Dermis microvascular lymphatic vessel endothelial cell (primary cell): Measurements from ENCODE around the gene PDE10A. TPM values are rescaled to one million over a fixed set of nuclear protein-coding genes. Genes with fewer than 3 reads are reported as not detected.

ENCODE experiments used
- DNase-seq, 2 donors: peaks; one replicate each; pipeline versions ENCODE4 v3.0.0 to v3.0.0-alpha.2; 2010; ENCODE audit warnings: low read depth in 2 of 2
- total RNA-seq: library from RNA; depleted of rRNA; stranded (reverse); fragments of >200 nt; gene quantifications from 2 replicates; pipeline ENCODE4 v1.2.1, GENCODE V29; 2014

PDE10A gene
- total RNA-seq: 8.0 and 10.2 TPM in 2 replicates

DNA sequence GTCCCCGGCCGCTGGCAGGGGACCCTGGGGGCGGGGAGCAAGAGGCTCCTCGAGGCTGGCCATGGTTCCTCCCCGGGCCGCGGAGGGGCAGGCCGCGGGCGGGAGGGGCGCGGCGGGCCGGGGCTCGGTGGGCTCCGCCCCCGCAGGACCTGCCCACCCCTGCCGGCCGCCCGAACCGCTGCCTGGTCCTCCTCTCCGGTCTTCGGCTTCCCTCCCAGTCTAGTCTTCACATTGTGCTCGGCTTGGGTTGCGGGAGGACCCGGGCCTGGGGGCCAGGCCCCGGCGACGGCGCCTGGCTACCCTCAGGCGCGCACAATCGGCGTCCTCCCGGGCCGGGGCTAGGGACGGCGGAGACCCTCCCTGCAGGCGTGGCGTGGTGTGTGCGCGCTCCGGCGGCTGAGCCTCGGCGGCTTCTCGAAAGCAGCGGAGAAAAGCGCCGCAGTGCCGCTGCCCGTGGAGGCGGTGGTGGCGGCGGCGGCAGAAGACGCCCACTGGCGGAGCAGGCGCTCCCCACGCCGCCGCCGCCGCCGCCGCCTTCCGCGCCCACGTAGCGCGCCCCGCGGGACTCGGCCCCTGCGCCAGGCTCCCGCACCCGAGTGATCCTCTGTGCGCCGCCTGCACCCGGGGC lies at the start of gene PDE10A:
PDE10A (minus strand) TSS at position 493 of the 628 bp plus-strand sequence; CDS start at position 63, 430 bp downstream.
- DNase-seq: peak; percentile 23 to 81

DNA sequence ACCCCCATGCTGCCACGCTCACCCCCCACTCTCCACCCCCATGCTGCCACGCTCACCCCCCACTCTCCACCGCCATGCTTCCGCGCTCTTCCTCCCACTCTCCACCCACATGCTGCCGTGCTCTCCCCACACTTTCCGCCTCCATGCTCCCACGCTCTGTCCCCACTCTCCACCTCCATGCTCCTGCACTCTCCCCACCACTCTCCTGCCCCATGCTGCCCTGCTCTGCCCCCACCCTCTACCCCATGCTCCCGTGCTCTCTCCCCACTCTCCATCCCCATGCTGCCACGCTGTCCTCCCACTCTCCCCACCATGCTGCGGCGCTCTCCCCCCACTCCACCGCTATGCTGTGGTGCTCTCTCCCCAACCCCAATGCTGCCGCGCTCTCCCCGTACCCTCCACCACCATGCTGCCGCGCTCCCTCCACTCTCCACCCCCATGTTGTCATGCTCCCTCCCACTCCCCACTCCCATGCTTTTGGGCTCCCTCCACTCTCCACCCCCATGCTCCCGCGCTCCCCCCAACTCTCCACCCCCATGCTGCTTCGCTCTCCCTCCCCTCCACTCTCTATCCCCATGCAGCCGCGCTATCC lies 46.0 kb upstream of the PDE10A start:
- no peak for DNase-seq

DNA sequence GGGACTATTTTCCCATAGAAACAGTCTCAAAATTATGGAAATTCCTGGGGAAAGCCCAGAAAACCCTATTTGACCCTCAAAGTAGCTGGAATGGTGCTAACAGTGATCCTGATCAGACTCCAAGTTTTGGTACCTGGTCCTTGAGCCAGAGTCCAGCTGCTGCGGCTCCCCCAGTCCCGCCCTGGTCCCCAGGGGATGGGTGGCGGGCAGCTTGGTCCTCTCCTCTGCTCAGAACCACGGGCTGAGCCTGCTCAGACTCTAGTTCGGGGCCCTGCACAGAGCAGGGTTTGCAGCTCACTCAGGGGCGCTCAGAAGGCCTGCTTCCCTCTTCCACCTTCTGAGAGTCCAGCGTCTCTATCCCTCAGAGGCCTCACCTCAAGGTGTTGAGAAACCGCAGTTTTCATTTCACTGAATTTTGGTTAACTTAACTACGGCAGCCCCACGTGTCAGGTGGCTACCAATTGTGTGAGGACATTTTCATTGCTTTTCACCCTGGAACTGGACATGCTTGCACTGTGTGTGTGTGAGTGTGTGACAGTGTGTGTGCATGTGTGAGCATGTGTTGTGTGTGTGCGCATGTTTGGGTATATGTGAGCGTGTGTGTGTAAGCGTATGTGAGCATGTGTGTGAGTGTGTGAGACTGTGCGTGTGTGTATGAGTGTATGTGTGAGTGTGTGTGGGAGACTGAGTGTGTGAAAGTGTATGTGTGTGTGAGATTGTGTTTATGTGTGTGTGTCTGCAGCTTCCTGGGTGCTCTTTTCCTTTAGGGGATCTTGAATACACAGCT lies 44.2 kb upstream of the PDE10A start:
- no peak for DNase-seq

DNA sequence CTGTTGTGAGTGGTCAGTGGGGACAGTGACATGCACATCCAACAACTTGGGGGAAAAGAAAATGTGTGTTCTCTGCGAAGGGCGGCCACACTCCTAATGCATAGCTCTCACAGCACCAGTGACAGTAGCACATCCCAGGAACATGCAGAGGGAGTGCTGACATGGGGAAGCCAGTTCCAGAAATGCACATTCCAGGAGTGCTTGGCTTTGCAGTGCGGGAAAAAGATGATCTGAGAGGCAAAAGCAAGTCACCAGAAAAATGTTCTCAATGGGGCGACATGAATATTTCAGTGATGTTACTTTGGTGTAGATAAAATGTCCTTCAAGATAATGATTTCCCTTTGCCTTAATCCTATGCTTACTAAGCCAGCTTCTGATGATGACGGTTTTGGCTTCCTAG lies 42.9 kb upstream of the PDE10A start:
- DNase-seq: no peak

DNA sequence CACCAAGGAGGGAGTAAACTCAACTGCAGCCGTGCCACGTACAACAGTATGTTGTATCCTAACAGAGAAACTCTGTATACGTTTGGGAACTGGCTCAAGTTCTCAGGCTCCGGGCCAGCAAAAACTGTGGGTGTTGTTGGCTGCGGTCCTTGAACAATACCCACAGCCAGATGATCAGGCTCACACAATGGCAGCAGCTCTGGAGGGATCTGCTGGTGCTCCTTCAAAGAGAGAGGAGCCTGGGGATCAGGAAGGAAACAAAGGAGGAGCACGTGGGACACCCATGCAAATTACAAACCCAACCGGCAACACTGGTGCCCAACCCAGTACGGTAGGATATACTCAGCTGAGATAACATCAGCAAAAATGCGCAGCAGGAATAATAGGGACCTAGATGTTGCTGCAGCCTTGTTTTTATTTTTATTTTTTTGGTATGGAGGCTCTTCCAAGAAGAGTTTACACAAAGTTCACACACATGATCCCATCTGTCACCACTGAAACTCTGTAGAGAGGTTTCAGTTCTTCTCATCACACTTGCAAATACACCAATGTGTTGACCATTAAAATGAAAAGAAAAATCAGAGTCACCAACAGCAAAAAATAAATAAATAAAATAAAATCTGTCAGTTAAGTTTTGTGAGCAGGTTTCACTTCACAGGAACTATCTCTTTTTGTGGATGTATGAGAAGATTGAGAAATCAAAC lies 41.2 kb upstream of the PDE10A start:
- DNase-seq: peak; percentile 43 to 93

DNA sequence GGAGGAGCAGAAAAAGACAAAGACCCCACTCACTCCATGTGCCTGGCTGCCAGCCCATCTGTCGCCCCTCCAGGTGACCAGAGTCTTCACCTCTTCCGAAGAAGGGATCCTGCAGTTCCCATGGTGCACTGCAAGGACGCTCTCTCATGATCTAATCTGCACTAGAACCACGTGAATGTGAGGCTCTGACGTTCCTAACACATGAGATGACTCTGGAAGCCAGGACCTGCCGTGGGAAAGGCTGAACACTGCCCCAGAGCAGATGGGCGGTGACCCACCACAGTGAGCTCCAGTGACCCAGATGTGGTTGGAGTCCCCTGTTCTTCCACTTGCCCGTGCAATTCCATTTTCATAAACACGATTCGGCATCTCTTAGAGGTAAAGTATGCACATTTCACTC lies 39.6 kb upstream of the PDE10A start:
- DNase-seq: peak; percentile 77 to 78

DNA sequence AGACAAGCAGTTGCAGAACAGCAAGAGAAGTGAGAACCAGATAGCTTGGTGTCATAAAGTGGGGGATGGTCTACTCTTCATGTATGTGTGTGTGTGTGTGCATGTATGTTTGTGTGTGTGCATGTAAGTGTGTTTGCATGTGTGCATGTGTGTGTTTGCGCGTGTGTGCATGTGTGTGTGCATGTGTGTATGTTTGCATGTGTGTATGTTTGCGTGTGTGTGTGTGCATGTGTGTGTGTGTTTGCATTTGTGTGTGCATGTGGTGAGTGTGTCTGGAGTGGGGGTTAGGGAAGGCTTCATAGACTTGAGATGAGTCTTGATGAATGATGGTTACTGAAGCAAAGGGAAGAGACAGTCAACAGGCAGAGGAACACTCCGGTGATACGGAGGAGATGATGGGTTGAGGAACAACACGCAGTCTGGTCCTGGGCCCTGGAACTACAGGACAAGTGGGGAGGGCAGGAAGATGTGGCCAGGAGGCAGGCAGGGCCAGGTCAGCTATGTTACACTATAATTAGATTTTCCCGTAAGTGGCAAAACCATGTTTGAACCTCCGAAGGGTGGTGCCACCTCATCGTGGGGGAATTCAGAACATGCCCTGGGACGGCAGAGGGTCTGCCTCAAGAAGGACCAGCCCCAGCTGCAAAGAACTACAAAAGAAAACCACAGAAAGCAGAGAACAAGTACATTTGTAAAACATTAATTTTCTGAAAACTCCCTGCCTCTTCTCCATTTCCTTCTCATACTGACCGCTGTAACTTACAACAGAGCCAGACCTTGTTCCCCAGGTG lies 38.7 kb upstream of the PDE10A start:
- DNase-seq: no peak

DNA sequence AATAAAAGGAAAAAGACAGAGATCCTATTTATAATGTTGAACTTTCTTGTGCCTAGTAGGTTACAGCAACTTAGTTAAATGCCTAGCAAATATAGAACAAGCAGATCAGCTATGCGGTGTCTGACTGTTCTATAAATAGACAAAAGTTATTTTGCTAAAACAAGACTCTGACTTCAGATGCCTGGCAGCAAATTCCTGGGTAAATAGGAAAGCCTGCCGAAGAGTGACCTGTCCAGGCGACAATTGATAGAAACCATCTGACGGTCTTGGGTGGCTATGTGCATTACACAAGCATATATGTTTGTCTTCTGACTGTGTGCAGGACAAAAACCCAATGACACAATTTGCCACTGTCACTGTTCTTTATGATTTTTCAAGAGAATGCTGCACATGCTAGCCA lies 38.0 kb upstream of the PDE10A start:
- DNase-seq: no peak

DNA sequence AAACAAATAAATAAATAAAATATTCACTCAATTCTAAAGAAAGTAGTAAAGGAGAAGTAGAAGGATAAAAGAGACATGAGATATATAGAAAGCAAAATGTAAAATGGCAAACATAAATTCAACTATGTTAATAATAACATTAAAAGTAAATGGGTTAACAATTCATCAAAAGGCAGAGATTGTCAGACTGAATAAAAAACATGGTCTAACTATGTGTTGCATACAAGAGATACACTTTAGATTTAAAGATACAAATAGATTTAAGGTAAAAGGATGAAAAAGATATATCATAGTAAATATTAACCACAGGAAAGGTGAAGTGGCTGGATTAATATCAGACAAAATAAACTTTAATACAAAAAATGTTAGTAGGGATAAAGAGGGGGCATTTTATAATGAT lies 35.8 kb upstream of the PDE10A start:
- DNase-seq: no peak

DNA sequence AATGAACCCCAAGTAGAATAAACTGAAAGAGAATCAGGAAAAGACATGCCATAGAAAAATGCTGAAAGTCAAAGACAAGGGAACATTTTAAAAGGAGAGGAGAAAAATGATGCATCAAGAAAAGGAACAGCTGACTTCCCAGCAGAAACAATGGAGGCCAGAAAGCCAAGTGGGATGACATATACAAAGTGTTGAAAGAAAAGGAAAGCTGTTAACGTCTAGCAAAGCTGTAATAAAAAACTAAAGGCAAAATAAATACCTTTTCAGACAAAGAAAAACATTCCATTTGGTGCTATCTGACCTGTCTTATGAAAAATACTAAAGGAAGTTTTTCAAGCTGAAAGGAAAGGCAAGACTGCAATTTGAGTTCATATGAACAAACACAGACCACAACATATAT lies 34.1 kb upstream of the PDE10A start:
- peak in 1 of 2 donors; percentile 92 for DNase-seq

DNA sequence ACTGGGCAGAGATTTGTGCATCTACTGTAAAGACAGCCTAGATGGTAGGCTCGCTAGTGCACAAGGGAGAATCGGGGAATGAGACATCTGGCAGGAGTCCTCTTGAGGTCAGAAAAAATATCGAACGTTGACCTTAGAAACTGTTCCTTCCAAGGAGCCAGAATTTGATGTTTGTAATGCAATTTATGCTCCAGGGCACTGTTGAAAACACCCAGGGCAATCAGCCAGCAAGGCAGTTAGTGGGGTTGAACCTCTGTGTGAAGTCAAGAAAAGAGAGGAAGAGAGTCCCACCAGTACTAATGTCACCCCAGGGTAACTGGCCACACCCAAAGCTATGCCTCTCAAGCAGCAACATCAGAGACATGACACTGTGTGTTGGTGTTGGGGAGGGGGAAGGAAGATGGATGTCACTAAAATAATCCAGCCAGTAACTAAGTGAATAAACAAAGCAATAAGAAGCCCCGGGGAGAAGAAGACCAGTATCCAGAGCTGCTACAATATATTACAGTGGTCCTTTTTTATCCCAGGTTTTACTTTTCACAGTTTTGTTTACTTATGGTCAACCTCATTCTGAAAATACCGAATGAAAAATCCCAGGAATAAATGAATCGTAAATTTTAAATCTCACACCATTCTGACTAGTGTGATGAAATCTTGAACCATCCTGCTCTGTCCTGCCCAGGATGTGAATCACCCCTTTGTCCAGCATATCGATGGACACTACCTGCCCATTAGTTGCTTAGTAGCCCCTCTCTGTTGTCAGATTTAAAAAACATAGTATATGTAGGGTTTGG lies 32.9 kb upstream of the PDE10A start:
- peak; percentile 23 to 86 for DNase-seq

DNA sequence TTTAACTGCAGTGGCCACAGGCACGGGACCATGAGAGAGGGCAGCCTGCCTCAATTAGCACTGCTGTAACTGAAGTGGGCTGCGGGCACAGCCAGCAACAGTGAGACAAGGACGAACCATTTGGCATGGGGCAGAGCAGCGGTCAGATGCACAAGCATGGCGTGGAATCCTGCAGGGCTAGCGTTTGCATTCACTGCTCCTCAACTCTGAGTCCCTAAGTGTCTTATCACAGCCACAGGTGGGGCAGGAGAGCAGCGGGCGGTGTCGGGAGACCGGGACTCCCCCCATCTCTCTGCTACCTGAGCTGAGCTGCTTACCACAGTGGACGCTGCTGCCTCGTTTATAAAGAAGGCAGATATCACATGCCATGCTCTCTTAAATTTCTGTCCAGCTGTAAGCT lies 31.3 kb upstream of the PDE10A start:
- DNase-seq: no peak

DNA sequence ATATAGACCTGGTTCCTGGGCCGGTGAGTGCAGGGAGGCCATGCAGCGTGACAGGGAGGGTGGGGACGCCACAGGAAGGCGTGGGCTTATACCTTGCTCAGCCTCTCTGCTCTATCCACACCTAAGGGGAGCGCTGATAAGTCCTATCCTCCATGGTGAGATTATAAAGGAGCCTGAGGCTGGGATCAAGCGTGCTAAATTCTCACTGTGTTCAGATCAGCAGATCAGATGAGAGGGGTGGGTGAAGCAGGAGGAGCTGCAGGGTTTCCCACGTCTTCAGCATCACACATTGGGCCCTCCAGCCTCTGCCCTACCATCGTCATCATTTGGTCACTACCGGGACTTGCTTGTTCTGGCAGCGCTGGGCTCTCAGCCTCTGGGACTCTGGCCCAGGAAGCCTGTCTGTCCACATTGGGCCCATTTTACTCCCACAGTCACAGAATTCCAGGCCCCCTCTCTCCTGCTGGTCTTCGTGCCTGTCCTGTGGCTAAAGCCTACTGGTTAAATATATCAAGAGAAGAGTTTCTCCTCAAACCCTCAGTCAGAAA lies 29.1 kb upstream of the PDE10A start:
- no peak for DNase-seq

DNA sequence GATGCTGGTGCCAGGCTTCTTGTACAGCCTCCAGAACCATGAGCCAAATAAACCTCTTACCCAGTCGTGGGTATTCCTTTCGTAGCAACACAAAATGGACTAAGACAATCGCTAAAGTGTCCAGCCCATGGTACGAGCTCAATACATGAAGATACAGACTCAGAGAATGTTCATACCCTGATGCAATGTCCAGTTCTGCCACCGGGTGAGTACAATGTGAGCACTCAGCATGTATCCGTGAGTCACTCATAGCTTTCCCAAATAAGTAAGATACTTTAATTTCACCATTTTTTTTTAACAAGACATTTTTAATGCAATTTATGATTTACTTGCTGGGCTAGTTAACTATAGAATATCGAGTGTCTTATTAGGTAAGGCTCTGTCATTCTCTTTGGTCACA lies 26.7 kb upstream of the PDE10A start:
- DNase-seq: no peak

DNA sequence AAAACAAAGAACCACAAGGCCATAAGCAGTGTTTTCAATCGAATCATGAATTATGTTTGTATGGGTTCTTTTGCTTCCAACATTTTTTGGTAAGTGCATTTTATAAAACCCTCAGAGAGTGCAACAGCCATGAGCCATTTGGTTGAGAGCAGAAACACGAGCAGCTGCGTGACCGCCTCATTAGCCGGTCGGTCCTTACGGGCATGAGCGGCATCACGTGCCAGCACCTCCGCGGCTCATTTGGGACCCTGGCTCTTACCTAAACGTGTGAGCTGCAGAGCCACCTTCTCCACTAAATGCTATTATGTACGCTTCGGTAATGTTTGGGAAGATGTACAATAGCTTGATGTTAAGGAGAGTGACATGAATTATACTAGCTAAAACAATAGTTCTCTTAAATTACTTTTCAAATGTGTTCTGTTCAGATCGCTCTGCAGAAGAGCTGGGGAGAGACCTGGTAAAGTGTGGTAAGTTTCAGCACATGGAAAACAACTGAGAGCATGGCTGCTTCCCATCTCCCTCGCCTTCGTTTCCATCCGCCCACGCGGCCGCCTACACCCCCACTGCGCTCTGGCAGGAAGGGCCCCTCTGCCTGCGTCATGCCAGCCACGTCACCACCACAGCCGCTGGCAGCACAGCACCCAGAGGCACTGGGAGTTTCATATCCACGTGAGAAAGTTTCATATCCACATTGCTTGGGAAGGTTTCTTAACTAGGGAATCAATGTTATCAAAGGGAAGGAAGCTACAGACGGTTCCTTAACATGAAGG lies 23.7 kb upstream of the PDE10A start:
- DNase-seq: no peak

DNA sequence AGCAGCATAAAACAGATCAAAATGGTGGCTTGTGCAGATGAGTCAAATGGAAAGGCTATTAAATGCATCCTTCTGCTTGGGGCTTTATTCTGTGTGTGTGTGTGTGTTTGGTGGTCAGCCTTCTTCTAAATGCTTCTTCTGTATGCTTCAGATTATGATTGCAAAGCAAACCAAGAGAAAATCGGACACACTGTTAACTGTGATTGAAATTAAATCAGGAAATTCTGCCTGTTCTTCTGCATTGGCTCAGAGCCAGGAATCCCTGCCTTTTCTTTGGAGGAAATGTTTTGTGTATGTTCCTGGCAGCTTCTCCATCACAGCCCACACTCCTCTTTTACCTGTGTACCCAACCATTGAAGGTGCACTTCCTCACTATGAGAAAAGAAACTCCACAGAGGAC lies 22.3 kb upstream of the PDE10A start:
- DNase-seq: peak in 1 of 2 donors; percentile 37

DNA sequence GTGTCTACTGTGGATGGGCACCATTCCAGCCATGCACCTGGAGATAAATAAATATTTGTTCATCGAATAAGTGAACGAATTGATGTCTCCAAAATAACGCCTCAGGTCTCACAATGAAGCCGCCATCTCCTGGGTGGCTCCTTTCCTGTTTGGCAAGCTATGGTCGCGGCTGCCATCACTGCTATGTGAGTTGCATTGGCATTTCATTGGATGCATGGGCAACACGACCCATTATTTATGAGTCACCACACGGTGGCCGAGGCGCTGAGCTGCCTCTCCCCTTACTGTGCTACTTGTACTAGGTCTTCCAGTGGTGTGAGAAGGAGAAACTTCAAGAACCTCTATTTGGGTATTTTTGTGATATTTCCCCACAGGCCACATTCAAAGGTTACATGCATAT lies 21.3 kb upstream of the PDE10A start:
- no peak for DNase-seq

DNA sequence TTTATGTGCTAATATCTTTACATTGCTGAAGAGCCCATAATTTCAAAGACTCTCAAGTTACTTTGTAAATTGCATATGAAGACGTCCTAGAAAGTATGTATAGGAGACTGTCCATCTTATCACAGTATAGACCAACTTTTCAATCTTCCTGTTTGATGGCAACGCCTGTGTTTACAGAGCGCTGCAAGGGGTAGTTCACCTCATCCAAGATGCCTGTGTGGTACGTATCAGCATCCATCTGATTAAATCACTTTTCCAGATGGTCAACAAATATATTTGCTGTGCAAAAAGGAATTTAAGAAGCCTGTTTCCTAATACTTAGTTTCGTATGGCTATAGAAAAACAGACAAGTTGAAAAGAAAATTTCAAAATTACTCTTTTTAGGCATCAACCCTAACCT lies 17.9 kb upstream of the PDE10A start:
- no peak for DNase-seq

DNA sequence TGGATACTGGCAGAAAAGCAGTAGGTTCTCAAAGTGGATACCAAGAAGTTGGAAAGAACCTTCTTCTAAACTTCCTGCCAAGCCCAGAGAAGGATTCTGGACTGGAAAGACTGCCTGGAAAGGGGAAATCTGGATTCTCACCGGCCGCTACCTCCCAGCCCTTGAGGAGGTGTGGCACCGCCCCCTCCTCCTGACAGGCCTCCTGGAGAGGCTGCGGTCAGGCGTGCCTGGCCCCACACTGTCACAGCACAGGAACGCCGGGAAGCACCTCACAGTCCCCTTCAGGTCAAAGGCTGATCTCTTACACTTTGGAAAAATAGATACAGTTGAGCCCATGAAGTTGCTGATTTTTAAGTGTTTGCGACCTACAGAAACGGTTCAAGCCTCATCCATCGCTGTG lies 16.3 kb upstream of the PDE10A start:
- no peak for DNase-seq

DNA sequence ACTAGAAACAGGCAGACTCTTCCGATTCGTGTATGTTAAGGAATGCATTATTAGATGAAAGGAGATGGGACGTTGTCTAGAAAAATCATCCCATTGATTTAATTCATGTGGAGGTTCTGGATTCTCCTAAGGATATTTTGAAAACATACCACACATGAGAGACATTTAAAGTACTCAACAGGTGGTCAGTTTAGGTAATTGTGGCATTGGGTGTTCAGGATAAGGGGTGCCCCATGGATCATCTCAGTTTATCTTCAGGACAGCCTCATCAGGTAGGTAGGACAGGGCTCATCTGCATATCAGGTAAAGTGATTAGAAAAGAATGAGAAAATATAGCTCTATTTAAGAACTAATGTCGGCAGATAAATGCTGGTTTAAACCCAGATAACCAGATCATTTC lies 15.9 kb upstream of the PDE10A start:
- no peak for DNase-seq
